ENCODE results near the gene ATP2B3.

DNA sequence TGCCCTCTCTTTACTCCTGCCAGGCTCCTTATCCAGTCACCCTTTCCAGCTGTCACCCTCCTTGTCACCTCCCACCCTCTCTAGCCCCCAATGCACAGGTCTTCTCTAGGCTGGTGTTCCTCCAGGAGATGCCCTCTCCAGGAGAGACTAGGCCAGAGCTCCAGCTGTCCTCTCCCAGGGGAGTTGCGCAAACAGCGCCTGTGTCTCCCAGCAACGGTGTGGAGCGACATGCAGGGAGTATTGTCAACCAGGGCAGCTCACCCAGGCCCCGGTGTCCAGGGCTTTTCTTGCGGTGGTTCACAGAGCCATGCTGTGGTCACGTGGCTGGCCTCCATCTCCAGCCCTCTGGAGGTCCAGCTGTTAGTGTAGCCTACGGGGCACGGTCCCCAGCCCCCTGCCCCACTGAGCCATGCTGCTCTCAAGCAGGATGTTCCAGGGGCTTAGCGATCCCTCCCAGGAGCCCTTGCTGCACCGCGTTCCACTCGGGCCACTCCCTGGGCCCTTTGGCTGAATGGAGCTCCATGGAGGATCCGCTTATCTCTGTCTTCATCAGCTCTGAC, 46.7 kb downstream of the ATP2B3 start:
- TF ChIP-seq, protein P1, sequence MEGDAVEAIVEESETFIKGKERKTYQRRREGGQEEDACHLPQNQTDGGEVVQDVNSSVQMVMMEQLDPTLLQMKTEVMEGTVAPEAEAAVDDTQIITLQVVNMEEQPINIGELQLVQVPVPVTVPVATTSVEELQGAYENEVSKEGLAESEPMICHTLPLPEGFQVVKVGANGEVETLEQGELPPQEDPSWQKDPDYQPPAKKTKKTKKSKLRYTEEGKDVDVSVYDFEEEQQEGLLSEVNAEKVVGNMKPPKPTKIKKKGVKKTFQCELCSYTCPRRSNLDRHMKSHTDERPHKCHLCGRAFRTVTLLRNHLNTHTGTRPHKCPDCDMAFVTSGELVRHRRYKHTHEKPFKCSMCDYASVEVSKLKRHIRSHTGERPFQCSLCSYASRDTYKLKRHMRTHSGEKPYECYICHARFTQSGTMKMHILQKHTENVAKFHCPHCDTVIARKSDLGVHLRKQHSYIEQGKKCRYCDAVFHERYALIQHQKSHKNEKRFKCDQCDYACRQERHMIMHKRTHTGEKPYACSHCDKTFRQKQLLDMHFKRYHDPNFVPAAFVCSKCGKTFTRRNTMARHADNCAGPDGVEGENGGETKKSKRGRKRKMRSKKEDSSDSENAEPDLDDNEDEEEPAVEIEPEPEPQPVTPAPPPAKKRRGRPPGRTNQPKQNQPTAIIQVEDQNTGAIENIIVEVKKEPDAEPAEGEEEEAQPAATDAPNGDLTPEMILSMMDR (IDR thresholded peaks at IDR 0.05), result no peak
- TF ChIP-seq POLR2A (IDR thresholded peaks at IDR 0.05) (no peak), POLR2AphosphoS5 (IDR thresholded peaks at IDR 0.05) (no peak), EP300 (IDR thresholded peaks at IDR 0.05) (no peak)

Data from suprapubic skin (tissue), 4 donors.